ENCODE measurements around the gene TSR3. TPM values are rescaled to one million over a fixed set of nuclear protein-coding genes. Genes with fewer than 3 reads are reported as not detected.

The TSR3 gene
- total RNA-seq, 1 experiment from 2014 or later = 117 TPM

- Histone ChIP-seq H3K27me3 (ENCODE audit: low read length) (no peaks in the 10 kb centered on the region), H3K9me2 (replicated peaks; ENCODE audit: low read length) (no peaks in the 10 kb centered on the region), H3K4me1 (ENCODE audit: insufficient read depth, low read length) (no peaks in the 10 kb centered on the region), H3F3A (ENCODE audit: low read length, unreplicated experiment) (no peaks in the 10 kb centered on the region), H2AFZ (ENCODE audit: low read length) (no peak overlapping the region), H3K4me2 (ENCODE audit: low read length) (no peak overlapping the region), H3K9me3 (ENCODE audit: low read length) (no peaks in the 10 kb centered on the region), H3K79me2 (ENCODE audit: low read length) (no peaks in the 10 kb centered on the region), H4K20me1 (ENCODE audit: low read length) (no peaks in the 10 kb centered on the region), H3K9ac (ENCODE audit: low read length) (no peak overlapping the region), H3K4me3 (ENCODE audit: low read length) (no peak overlapping the region), H3K27ac (ENCODE audit: low read length) (no peak overlapping the region), H3K36me3 (ENCODE audit: low read depth, low read length) (no peaks in the 10 kb centered on the region)
- no TSS peak for BruUV-seq (replicated peaks)
- ChIA-PET CTCF (no interaction called here), POLR2A (ENCODE audit: unreplicated experiment) (no interaction called here)
- DNase-seq (no peak), ATAC-seq (no peak)
- intact Hi-C loops (cut with micrococcal nuclease) = no loop called here
- TF ChIP-seq EZH2phosphoT487 (IDR thresholded peaks at IDR 0.05; ENCODE audit: borderline replicate concordance, low read length) (no peak), CTCF (conservative IDR thresholded peaks at IDR 0.05; ENCODE audit: low read depth, low read length) (no peak), EZH2 (IDR thresholded peaks at IDR 0.05; ENCODE audit: low read length, unreplicated experiment) (no peak)
These were observed 35.7 kb upstream of the TSR3 start for GRCh38 chr16:1387331-1387730.

- DNase-seq (no peak), ATAC-seq (no peak)
- ChIA-PET POLR2A (ENCODE audit: unreplicated experiment) (no interaction called here), CTCF (no interaction called here)
- H2AFZ ChIP-seq (ENCODE audit: low read length) = no peak overlapping the region
- TF ChIP-seq EZH2phosphoT487 (IDR thresholded peaks at IDR 0.05; ENCODE audit: borderline replicate concordance, low read length) (no peak), CTCF (conservative IDR thresholded peaks at IDR 0.05; ENCODE audit: low read depth, low read length) (no peak), EZH2 (IDR thresholded peaks at IDR 0.05; ENCODE audit: low read length, unreplicated experiment) (no peak)
- no peak overlapping the region for H3K9ac ChIP-seq (ENCODE audit: low read length)
- BruUV-seq (replicated peaks) = no TSS peak
- H3K36me3 ChIP-seq (ENCODE audit: low read depth, low read length) = no peaks in the 10 kb centered on the region
- H3K4me2 ChIP-seq (ENCODE audit: low read length) = no peak overlapping the region
- intact Hi-C loops (cut with micrococcal nuclease) = no loop called here
- H3F3A ChIP-seq (ENCODE audit: low read length, unreplicated experiment) = no peaks in the 10 kb centered on the region
- H4K20me1 ChIP-seq (ENCODE audit: low read length) = no peaks in the 10 kb centered on the region
- peaks cover under 1% of the 10 kb centered on the region for H3K4me1 ChIP-seq (ENCODE audit: insufficient read depth, low read length)
- no peaks in the 10 kb centered on the region for H3K9me2 ChIP-seq (replicated peaks; ENCODE audit: low read length)
- H3K27ac ChIP-seq (ENCODE audit: low read length) = no peak overlapping the region
- no peaks in the 10 kb centered on the region for H3K27me3 ChIP-seq (ENCODE audit: low read length)
- no peaks in the 10 kb centered on the region for H3K9me3 ChIP-seq (ENCODE audit: low read length)
- no peak overlapping the region for H3K4me3 ChIP-seq (ENCODE audit: low read length)
- H3K79me2 ChIP-seq (ENCODE audit: low read length) = no peaks in the 10 kb centered on the region
These were observed 33.6 kb upstream of the TSR3 start for GRCh38 chr16:1385232-1385631.

- no peak for ATAC-seq
- TF ChIP-seq CTCF (conservative IDR thresholded peaks at IDR 0.05; ENCODE audit: low read depth, low read length) (no peak), EZH2 (IDR thresholded peaks at IDR 0.05; ENCODE audit: low read length, unreplicated experiment) (no peak), EZH2phosphoT487 (IDR thresholded peaks at IDR 0.05; ENCODE audit: borderline replicate concordance, low read length) (no peak)
- H3K79me2 ChIP-seq (ENCODE audit: low read length) = peaks cover 8% of the 10 kb centered on the region
- H3K9me3 ChIP-seq (ENCODE audit: low read length) = no peaks in the 10 kb centered on the region
- ChIA-PET POLR2A (ENCODE audit: unreplicated experiment) (no interaction called here), CTCF (no interaction called here)
- BruUV-seq (replicated peaks) = no TSS peak
- H2AFZ ChIP-seq (ENCODE audit: low read length) = no peak overlapping the region
- H3K4me3 ChIP-seq (ENCODE audit: low read length) = no peak overlapping the region
- H3K9ac ChIP-seq (ENCODE audit: low read length) = no peak overlapping the region
- H4K20me1 ChIP-seq (ENCODE audit: low read length) = no peaks in the 10 kb centered on the region
- intact Hi-C loops (cut with micrococcal nuclease) = no loop called here
- H3K9me2 ChIP-seq (replicated peaks; ENCODE audit: low read length) = no peaks in the 10 kb centered on the region
- no peak overlapping the region for H3K27ac ChIP-seq (ENCODE audit: low read length)
- peaks cover 6% of the 10 kb centered on the region for H3K4me1 ChIP-seq (ENCODE audit: insufficient read depth, low read length)
- H3K36me3 ChIP-seq (ENCODE audit: low read depth, low read length) = no peaks in the 10 kb centered on the region
- H3K27me3 ChIP-seq (ENCODE audit: low read length) = no peaks in the 10 kb centered on the region
- no peak overlapping the region for H3K4me2 ChIP-seq (ENCODE audit: low read length)
- H3F3A ChIP-seq (ENCODE audit: low read length, unreplicated experiment) = no peaks in the 10 kb centered on the region
- no peak for DNase-seq
These were observed 31.9 kb upstream of the TSR3 start for GRCh38 chr16:1383556-1383955.
